ENCODE results near the gene SLC25A47. TPM values are rescaled to one million over a fixed set of nuclear protein-coding genes. Genes with fewer than 3 reads are reported as not detected.

The SLC25A47 gene
- total and polyA plus RNA-seq, 2 of the 4 experiments (the other 2 are of a cell fraction) = not detected

DNA sequence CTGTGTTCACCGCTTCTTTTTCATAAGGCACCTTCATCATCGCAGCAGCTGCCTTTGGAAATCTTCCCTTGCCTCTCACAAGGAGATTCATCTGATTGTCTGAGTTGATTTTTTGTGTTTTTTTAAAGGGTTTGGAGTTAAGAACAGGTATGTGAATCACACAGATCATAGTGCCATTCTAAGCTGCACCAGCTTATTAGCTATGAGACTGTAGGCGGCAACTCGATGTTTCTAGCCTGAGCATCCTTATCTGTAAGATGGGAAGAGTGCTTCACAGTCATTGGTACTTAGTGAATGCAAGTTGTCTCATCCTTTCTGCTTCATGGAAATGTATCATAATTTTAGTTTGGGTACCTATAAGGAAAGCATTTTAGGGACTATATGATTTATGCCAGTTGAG, 48.9 kb upstream of the SLC25A47 start:
- no peak overlapping the region for H2AK9ac ChIP-seq (replicated peaks; ENCODE audit: low read depth, low read length, poor library complexity)
- CTCF ChIA-PET = no interaction called here
- H4K20me1 ChIP-seq (ENCODE audit: insufficient read depth, low read length) = peaks cover 63% of the 10 kb centered on the region
- H4K8ac ChIP-seq (ENCODE audit: low read depth in 2 of 2, low read length in 2 of 2) = no peak overlapping the region
- no peak overlapping the region for H3K23ac ChIP-seq (ENCODE audit: low read depth, low read length)
- H3K36me3 ChIP-seq (ENCODE audit: control insufficient read depth, insufficient read depth, low read length) = peaks cover 12% of the 10 kb centered on the region
- no peak overlapping the region for H3K27ac ChIP-seq (ENCODE audit: insufficient read depth, low read length)
- no peak overlapping the region for H3K4ac ChIP-seq (ENCODE audit: low read depth, low read length)
- H3K18ac ChIP-seq (ENCODE audit: low read depth, low read length) = no peak overlapping the region
- H3K79me1 ChIP-seq (ENCODE audit: low read depth in 1 of 2, low read length in 2 of 2) = peaks cover 38 to 70% of the 10 kb centered on the region in 2 experiments
- H3K56ac ChIP-seq (ENCODE audit: extremely low read depth, insufficient read depth, low read length) = no peak overlapping the region
- no peak overlapping the region for H3K4me2 ChIP-seq (ENCODE audit: low read depth, low read length)
- H4K5ac ChIP-seq (ENCODE audit: low read depth, low read length) = no peak overlapping the region
- POLR2A ChIA-PET (ENCODE audit: unreplicated experiment) = no interaction called here
- ATAC-seq (ENCODE audit: low read depth) = no peak
- H2BK120ac ChIP-seq (ENCODE audit: low read depth, low read length) = no peak overlapping the region
- no peak overlapping the region for H2AK5ac ChIP-seq (ENCODE audit: low read depth, low read length)
- H2BK20ac ChIP-seq (ENCODE audit: low read depth, low read length) = no peak overlapping the region
- peaks cover 19% of the 10 kb centered on the region for H3K9me1 ChIP-seq (ENCODE audit: insufficient read depth, low read length)
- dilution Hi-C loops (cut with HindIII; ENCODE audit: low sequenced_read_pairs, unreplicated experiment) (no loop called here), intact Hi-C loops (cut with micrococcal nuclease) (no loop called here), in situ Hi-C loops (cut with MboI; ENCODE audit: low sequenced_read_pairs) (no loop called here)
- H2BK5ac ChIP-seq (ENCODE audit: low read depth, low read length, poor library complexity, severe bottlenecking) = no peak overlapping the region
- no CpG with 5 or more reads among the region's 4 CpGs for WGBS, 2 experiments (ENCODE audit: extremely low coverage in 2 of 2, insufficient read length in 1 of 2)
- no peaks in the 10 kb centered on the region for H3K27me3 ChIP-seq (ENCODE audit: control insufficient read depth, insufficient read depth, low read length)
- TF ChIP-seq NFE2L2 (IDR thresholded peaks at IDR 0.05; ENCODE audit: low read depth, low read length) (no peak), RCOR1 (IDR thresholded peaks at IDR 0.05; ENCODE audit: insufficient replicate concordance, low read length) (no peak), ELK1 (IDR thresholded peaks at IDR 0.05; ENCODE audit: borderline replicate concordance, low read depth, low read length) (no peak), MXI1 (IDR thresholded peaks at IDR 0.05; ENCODE audit: borderline replicate concordance, low read depth, low read length) (no peak), POLR2A (IDR thresholded peaks at IDR 0.05; ENCODE audit: low read depth, low read length) (no peak), USF2 (IDR thresholded peaks at IDR 0.05; ENCODE audit: low read depth, low read length) (no peak), FOS (IDR thresholded peaks at IDR 0.05; ENCODE audit: low read depth, low read length) (no peak), BHLHE40 (IDR thresholded peaks at IDR 0.05; ENCODE audit: low read depth, low read length) (no peak), CHD1 (IDR thresholded peaks at IDR 0.05; ENCODE audit: low read depth, low read length) (no peak), SMC3 (IDR thresholded peaks at IDR 0.05; ENCODE audit: low read depth, low read length) (no peak), CEBPB (IDR thresholded peaks at IDR 0.05; ENCODE audit: low read depth, low read length) (no peak), RFX5 (IDR thresholded peaks at IDR 0.05; ENCODE audit: low read depth, low read length) (no peak), MAFK (IDR thresholded peaks at IDR 0.05; ENCODE audit: low read depth, low read length) (no peak), RAD21 (IDR thresholded peaks at IDR 0.05; ENCODE audit: low read length) (no peak), MAZ (IDR thresholded peaks at IDR 0.05; ENCODE audit: borderline replicate concordance, low read depth, low read length) (no peak)
- TF ChIP-seq, protein P1, sequence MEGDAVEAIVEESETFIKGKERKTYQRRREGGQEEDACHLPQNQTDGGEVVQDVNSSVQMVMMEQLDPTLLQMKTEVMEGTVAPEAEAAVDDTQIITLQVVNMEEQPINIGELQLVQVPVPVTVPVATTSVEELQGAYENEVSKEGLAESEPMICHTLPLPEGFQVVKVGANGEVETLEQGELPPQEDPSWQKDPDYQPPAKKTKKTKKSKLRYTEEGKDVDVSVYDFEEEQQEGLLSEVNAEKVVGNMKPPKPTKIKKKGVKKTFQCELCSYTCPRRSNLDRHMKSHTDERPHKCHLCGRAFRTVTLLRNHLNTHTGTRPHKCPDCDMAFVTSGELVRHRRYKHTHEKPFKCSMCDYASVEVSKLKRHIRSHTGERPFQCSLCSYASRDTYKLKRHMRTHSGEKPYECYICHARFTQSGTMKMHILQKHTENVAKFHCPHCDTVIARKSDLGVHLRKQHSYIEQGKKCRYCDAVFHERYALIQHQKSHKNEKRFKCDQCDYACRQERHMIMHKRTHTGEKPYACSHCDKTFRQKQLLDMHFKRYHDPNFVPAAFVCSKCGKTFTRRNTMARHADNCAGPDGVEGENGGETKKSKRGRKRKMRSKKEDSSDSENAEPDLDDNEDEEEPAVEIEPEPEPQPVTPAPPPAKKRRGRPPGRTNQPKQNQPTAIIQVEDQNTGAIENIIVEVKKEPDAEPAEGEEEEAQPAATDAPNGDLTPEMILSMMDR (conservative IDR thresholded peaks at IDR 0.05; ENCODE audit: low read depth, low read length) = no peak
- H2AFZ ChIP-seq (replicated peaks; ENCODE audit: low read length, poor library complexity) = no peak overlapping the region
- no peak overlapping the region for H3K14ac ChIP-seq (replicated peaks; ENCODE audit: low read depth, low read length)
- no peak overlapping the region for H3K4me3 ChIP-seq (ENCODE audit: insufficient read depth, low read depth, low read length)
- DNase-seq = no peak
- no peak overlapping the region for H2BK15ac ChIP-seq (ENCODE audit: low read depth, low read length)
- no peak overlapping the region for H3K9ac ChIP-seq (ENCODE audit: low read depth, low read length)
- H3K9me3 ChIP-seq (ENCODE audit: control insufficient read depth, insufficient read depth, low read length) = no peaks in the 10 kb centered on the region
- peaks cover 6% of the 10 kb centered on the region for H3K4me1 ChIP-seq (ENCODE audit: control insufficient read depth, insufficient read depth, low read length)
- BruUV-seq (replicated peaks) = no TSS peak
- no peak overlapping the region for H4K91ac ChIP-seq (ENCODE audit: insufficient read depth, low read depth, low read length)
